Esophagus squamous epithelium (tissue), 4 donors: Measurements from ENCODE around the gene NDUFC1.

Source experiments
- POLR2A ChIP-seq, 4 donors: fragments of 450-650 bp; IDR thresholded peaks; one replicate each; pipeline ENCODE4 v1.6.1; 2017; ENCODE audit warnings: antibody characterized with exemption in 4 of 4, mild to moderate bottlenecking in 4 of 4, moderate library complexity in 3 of 4
- TF ChIP-seq, protein P1 (sequence below), 6 experiments: fragments of 450-650 bp in 4 of 6; fragments of 200-600 bp in 2 of 6; sonication (generic) in 2 of 6; IDR thresholded peaks; one replicate each; pipeline ENCODE4 v1.5.1; 2016 to 2019; ENCODE audit warnings: antibody characterized with exemption in 6 of 6, mild to moderate bottlenecking in 4 of 6, moderate library complexity in 4 of 6

DNA sequence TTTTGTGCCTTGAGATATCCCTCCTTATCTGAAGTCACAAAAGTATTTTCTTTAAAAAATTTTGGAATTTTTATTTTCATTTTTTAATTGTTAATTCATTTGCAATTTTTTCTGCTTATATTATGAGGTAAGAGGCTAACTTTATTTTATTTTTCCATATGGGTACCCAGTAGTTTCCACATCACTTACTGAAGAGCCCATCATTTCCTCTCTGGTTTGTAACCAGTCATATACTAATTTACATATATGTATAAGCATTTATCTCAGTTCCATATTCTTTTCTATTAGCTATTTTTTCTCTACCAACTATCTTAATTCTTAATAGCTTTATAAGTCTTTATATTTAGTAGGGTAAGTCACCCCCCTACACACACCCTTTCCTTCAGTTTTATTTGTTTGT, 49.2 kb downstream of the NDUFC1 start:
- TF ChIP-seq POLR2A (IDR thresholded peaks at IDR 0.05) = no peak
- TF ChIP-seq, protein P1, sequence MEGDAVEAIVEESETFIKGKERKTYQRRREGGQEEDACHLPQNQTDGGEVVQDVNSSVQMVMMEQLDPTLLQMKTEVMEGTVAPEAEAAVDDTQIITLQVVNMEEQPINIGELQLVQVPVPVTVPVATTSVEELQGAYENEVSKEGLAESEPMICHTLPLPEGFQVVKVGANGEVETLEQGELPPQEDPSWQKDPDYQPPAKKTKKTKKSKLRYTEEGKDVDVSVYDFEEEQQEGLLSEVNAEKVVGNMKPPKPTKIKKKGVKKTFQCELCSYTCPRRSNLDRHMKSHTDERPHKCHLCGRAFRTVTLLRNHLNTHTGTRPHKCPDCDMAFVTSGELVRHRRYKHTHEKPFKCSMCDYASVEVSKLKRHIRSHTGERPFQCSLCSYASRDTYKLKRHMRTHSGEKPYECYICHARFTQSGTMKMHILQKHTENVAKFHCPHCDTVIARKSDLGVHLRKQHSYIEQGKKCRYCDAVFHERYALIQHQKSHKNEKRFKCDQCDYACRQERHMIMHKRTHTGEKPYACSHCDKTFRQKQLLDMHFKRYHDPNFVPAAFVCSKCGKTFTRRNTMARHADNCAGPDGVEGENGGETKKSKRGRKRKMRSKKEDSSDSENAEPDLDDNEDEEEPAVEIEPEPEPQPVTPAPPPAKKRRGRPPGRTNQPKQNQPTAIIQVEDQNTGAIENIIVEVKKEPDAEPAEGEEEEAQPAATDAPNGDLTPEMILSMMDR (IDR thresholded peaks at IDR 0.05) = no peak
